ENCODE measurements around the gene ACOT7. TPM values are rescaled to one million over a fixed set of nuclear protein-coding genes. Genes with fewer than 3 reads are reported as not detected.

Gene ACOT7
- 130 and 138 TPM in 2 replicates for total RNA-seq

GRCh38 chr1:6393400-6394187, at the start of gene ACOT7:
Gene ACOT7, minus strand, starts transcription at chr1:6393767. Its CDS starts 368 bp downstream, at chr1:6393399.

GRCh38 chr1:6424619-6425593, 31.3 kb upstream of the ACOT7 start, which contains the start of gene ESPN:
Gene ESPN, plus strand, starts transcription at chr1:6424776. Its CDS starts 180 bp downstream, at chr1:6424956.

GRCh38 chr1:6419804-6420453, 26.4 kb upstream of the ACOT7 start, which contains the start of gene HES2:
Gene HES2, minus strand, starts transcription at chr1:6419919. Its CDS starts 99 bp downstream, at chr1:6419820.

GRCh38 chr1:6260961-6261614, 132.5 kb downstream of the ACOT7 start, which contains the start of gene GPR153:
Gene GPR153, minus strand, starts transcription at chr1:6261098. Its CDS starts 6,193 bp downstream, at chr1:6254905.

GRCh38 chr1:6243993-6244392, 149.6 kb downstream of the ACOT7 start, which contains the start of gene HES3:
Gene HES3, plus strand, starts transcription at chr1:6244179. Its CDS starts 187 bp downstream, at chr1:6244366.

Other genes with a start within 250 kb of the ACOT7 start
- gene CHD5, start 213.4 kb downstream of the ACOT7 start, total RNA-seq: 0.07 TPM in 1 of 2 replicates, not detected in the other
- gene RPL22, start 194.2 kb downstream of the ACOT7 start, total RNA-seq: 226 TPM in 2 replicates
- gene RNF207, start 187.6 kb downstream of the ACOT7 start, total RNA-seq: 3.7 and 5.1 TPM in 2 replicates
- 59.0 and 82.4 TPM in 2 replicates for gene ICMT, start 157.8 kb downstream of the ACOT7 start, total RNA-seq
- gene HES3, start 149.6 kb downstream of the ACOT7 start, total RNA-seq: 0.78 TPM in 1 of 2 replicates, not detected in the other
- 39.9 and 43.1 TPM in 2 replicates for gene GPR153, start 132.7 kb downstream of the ACOT7 start, total RNA-seq
- 173 and 201 TPM in 2 replicates for gene HES2, start 26.2 kb upstream of the ACOT7 start, total RNA-seq
- gene ESPN, start 31.0 kb upstream of the ACOT7 start, total RNA-seq: 13.7 and 14.0 TPM in 2 replicates
- 31.7 and 34.3 TPM in 2 replicates for gene TNFRSF25, start 72.4 kb upstream of the ACOT7 start, total RNA-seq
- 42.2 and 51.3 TPM in 2 replicates for gene PLEKHG5, start 97.9 kb upstream of the ACOT7 start, total RNA-seq
- gene NOL9, start 160.7 kb upstream of the ACOT7 start, total RNA-seq: 11.6 and 15.7 TPM in 2 replicates
- gene TAS1R1, start 161.5 kb upstream of the ACOT7 start, total RNA-seq: not detected in 2 replicates
- gene ZBTB48, start 186.2 kb upstream of the ACOT7 start, total RNA-seq: 7.8 and 19.4 TPM in 2 replicates
- 48.1 and 54.9 TPM in 2 replicates for gene KLHL21, start 209.1 kb upstream of the ACOT7 start, total RNA-seq
- 10.2 and 12.0 TPM in 2 replicates for gene PHF13, start 220.0 kb upstream of the ACOT7 start, total RNA-seq
- gene THAP3, start 231.1 kb upstream of the ACOT7 start, total RNA-seq: 15.0 and 19.6 TPM in 2 replicates

Data from airway epithelial cell (primary cell).